H9 (cell line): ENCODE results near the gene OR2M2. TPM values are rescaled to one million over a fixed set of nuclear protein-coding genes. Genes with fewer than 3 reads are reported as not detected.

Experiments
- DNase-seq: peaks from one replicate; pipeline ENCODE4 v3.0.0-alpha.2; 2017
- H2AFZ ChIP-seq: one replicate; pipeline ENCODE4 v1.6.1; 2013; ENCODE audit warnings: mild to moderate bottlenecking, low read length, control low read depth, moderate library complexity
- H2AK5ac ChIP-seq: 2 replicates; pipeline ENCODE4 v1.6.1; 2013; ENCODE audit warnings: low read length, control low read depth, mixed read lengths; ENCODE audit not compliant: insufficient read length
- H2BK120ac ChIP-seq: one replicate; pipeline ENCODE4 v1.6.1; 2013; ENCODE audit warnings: low read depth, mild to moderate bottlenecking, low read length, control low read depth, inconsistent platforms; ENCODE audit not compliant: poor library complexity, severe bottlenecking
- H2BK12ac ChIP-seq: 2 replicates; pipeline ENCODE4 v1.6.1; 2013; ENCODE audit warnings: low read length, control low read depth, mixed read lengths, low read depth; ENCODE audit not compliant: insufficient read length
- H2BK15ac ChIP-seq: 2 replicates; pipeline ENCODE4 v1.6.1; 2013; ENCODE audit warnings: low read depth, low read length, control low read depth
- H2BK20ac ChIP-seq: one replicate; pipeline ENCODE4 v1.6.1; 2013; ENCODE audit warnings: low read depth, mild to moderate bottlenecking, low read length, control low read depth, inconsistent platforms; ENCODE audit not compliant: poor library complexity, severe bottlenecking
- H2BK5ac ChIP-seq: 2 replicates; pipeline ENCODE4 v1.6.1; 2013; ENCODE audit warnings: low read length, control low read depth, mixed read lengths; ENCODE audit not compliant: insufficient read length
- H3K14ac ChIP-seq: 2 replicates; pipeline ENCODE4 v1.6.1; 2013; ENCODE audit warnings: low read length, control low read depth; ENCODE audit not compliant: insufficient read depth
- H3K18ac ChIP-seq: 2 replicates; pipeline ENCODE4 v1.6.1; 2013; ENCODE audit warnings: low read depth, mild to moderate bottlenecking, mixed read lengths, low read length, control low read depth; ENCODE audit not compliant: insufficient read length
- H3K23ac ChIP-seq: 2 replicates; pipeline ENCODE4 v1.6.1; 2013; ENCODE audit warnings: low read length, control low read depth, mixed read lengths, low read depth; ENCODE audit not compliant: insufficient read length
- H3K23me2 ChIP-seq: 2 replicates; pipeline ENCODE4 v1.6.1; 2013; ENCODE audit warnings: low read depth, mild to moderate bottlenecking, mixed read lengths, low read length, control low read depth; ENCODE audit not compliant: insufficient read length, poor library complexity, severe bottlenecking
- H3K27ac ChIP-seq: 2 replicates; pipeline ENCODE4 v1.5.1; 2013; ENCODE audit warnings: low read length, control low read depth, mixed read lengths, low read depth; ENCODE audit not compliant: insufficient read length
- H3K27me3 ChIP-seq: 2 replicates; pipeline ENCODE4 v1.6.1; 2013; ENCODE audit warnings: low read length, control low read depth, inconsistent platforms; ENCODE audit not compliant: insufficient read depth
- H3K4ac ChIP-seq: 2 replicates; pipeline ENCODE4 v1.6.1; 2013; ENCODE audit warnings: low read depth, mild to moderate bottlenecking, control low read depth, inconsistent platforms, low read length, moderate library complexity
- H3K4me1 ChIP-seq: 2 replicates; pipeline ENCODE4 v1.6.1; 2013; ENCODE audit warnings: low read length, control low read depth, inconsistent platforms; ENCODE audit not compliant: insufficient read depth
- H3K4me2 ChIP-seq: 2 replicates; pipeline ENCODE4 v1.6.1; 2013; ENCODE audit warnings: low read length, control low read depth, mixed read lengths; ENCODE audit not compliant: insufficient read length, insufficient read depth
- H3K56ac ChIP-seq: 2 replicates; pipeline ENCODE4 v1.6.1; 2013; ENCODE audit warnings: low read depth, mild to moderate bottlenecking, mixed read lengths, low read length, control low read depth; ENCODE audit not compliant: insufficient read length
- H3K79me1 ChIP-seq: 2 replicates; pipeline ENCODE4 v1.6.1; 2013; ENCODE audit warnings: low read depth, mild to moderate bottlenecking, moderate library complexity, low read length, control low read depth, inconsistent platforms; ENCODE audit not compliant: insufficient read depth, poor library complexity, severe bottlenecking
- H3K79me2 ChIP-seq: 2 replicates; pipeline ENCODE4 v1.6.1; 2013; ENCODE audit warnings: low read length, control low read depth, inconsistent platforms; ENCODE audit not compliant: insufficient read depth
- H3K9ac ChIP-seq: 2 replicates; pipeline ENCODE4 v1.6.1; 2013; ENCODE audit warnings: low read length, control low read depth, mixed read lengths; ENCODE audit not compliant: insufficient read length; ENCODE audit errors: extremely low read depth
- H3K9me3 ChIP-seq: one replicate; pipeline ENCODE4 v1.6.1; 2013; ENCODE audit warnings: low read depth, low read length, inconsistent platforms; ENCODE audit not compliant: control insufficient read depth
- H3T11ph ChIP-seq: one replicate; pipeline ENCODE4 v1.6.1; 2013; ENCODE audit warnings: mild to moderate bottlenecking, low read length, control low read depth, inconsistent platforms
- H4K20me1 ChIP-seq: one replicate; pipeline ENCODE4 v1.6.1; 2013; ENCODE audit not compliant: control insufficient read depth, insufficient read length, insufficient read depth
- H4K5ac ChIP-seq: 2 replicates; pipeline ENCODE4 v1.6.1; 2013; ENCODE audit warnings: low read depth, mild to moderate bottlenecking, mixed read lengths, low read length, control low read depth; ENCODE audit not compliant: insufficient read length
- H4K8ac ChIP-seq: replicated peaks from 2 replicates; pipeline ENCODE4 v1.6.1; 2013; ENCODE audit warnings: low read length, control low read depth, mixed read lengths, low read depth; ENCODE audit not compliant: insufficient read length
- H4K91ac ChIP-seq: 2 replicates; pipeline ENCODE4 v1.6.1; 2013; ENCODE audit warnings: low read depth, mild to moderate bottlenecking, moderate library complexity, mixed read lengths, low read length, control low read depth; ENCODE audit not compliant: insufficient read length
- H3K27ac Mint-ChIP-seq, 3 experiments: 2 replicates in 2 of 3; 3 replicates in 1 of 3; pipeline ENCODE4 v1.8.0; 2020 to 2021; ENCODE audit warnings: mixed read lengths in 3 of 3, mild to moderate bottlenecking in 1 of 3, moderate library complexity in 1 of 3
- H3K27me3 Mint-ChIP-seq: 2 replicates; pipeline ENCODE4 v1.8.0; 2021; ENCODE audit warnings: low read depth, mild to moderate bottlenecking, moderate library complexity, mixed read lengths
- H3K36me3 Mint-ChIP-seq, 3 experiments: 2 replicates in 2 of 3; 3 replicates in 1 of 3; pipeline ENCODE4 v1.8.0; 2020 to 2021; ENCODE audit warnings: low read depth in 3 of 3, mixed read lengths in 3 of 3; ENCODE audit not compliant: insufficient read depth in 1 of 3
- H3K4me1 Mint-ChIP-seq, 2 experiments: 2 replicates each; pipeline ENCODE4 v1.8.0; 2020; ENCODE audit warnings: mixed read lengths in 2 of 2
- H3K4me3 Mint-ChIP-seq, 2 experiments: 2 replicates in 1 of 2; 3 replicates in 1 of 2; pipeline ENCODE4 v1.8.0; 2020 to 2021; ENCODE audit warnings: mild to moderate bottlenecking in 2 of 2, mixed read lengths in 2 of 2, moderate library complexity in 1 of 2
- H3K9me3 Mint-ChIP-seq, 2 experiments: 2 replicates in 1 of 2; 3 replicates in 1 of 2; pipeline ENCODE4 v1.8.0; 2020; ENCODE audit warnings: mild to moderate bottlenecking in 2 of 2, mixed read lengths in 2 of 2, moderate library complexity in 1 of 2
- CTCF ChIP-seq: fragments of 200-600 bp; sonication (generic); conservative IDR thresholded peaks from 3 replicates; pipeline ENCODE4 v1.8.0; 2021; ENCODE audit warnings: antibody characterized with exemption, mild to moderate bottlenecking
- WGBS: extraction: QIAGEN DNeasy Blood & Tissue Kit; methylation state at CpG from one replicate; pipeline ENCODE4 v1.1.7; 2013; ENCODE audit warnings: missing lambda C conversion rate, low lambda C conversion rate, mixed read lengths; ENCODE audit not compliant: insufficient read length; ENCODE audit errors: extremely low coverage; 5-methylcytosine and 5-hydroxymethylcytosine counted together
- total RNA-seq: library from RNA; stranded (reverse); gene quantifications from 2 replicates; pipeline ENCODE4 v1.2.1, GENCODE V29; 2021

OR2M2 gene
- total RNA-seq, 1 experiment from 2014 or later: not detected

GRCh38 chr1:248164031-248164430 is 10.6 kb upstream of the OR2M2 start:
- Histone ChIP-seq H2AFZ (no peak overlapping the region), H2BK5ac (no peak overlapping the region), H3K18ac (no peak overlapping the region), H3K14ac (no peak overlapping the region), H4K20me1 (no peaks in the 10 kb centered on the region), H3K27ac (no peak overlapping the region), H2BK120ac (no peak overlapping the region), H3K79me2 (no peaks in the 10 kb centered on the region), H4K91ac (no peak overlapping the region), H4K5ac (no peak overlapping the region), H3K27me3 (no peaks in the 10 kb centered on the region), H3K79me1 (no peaks in the 10 kb centered on the region), H2BK20ac (no peak overlapping the region), H2AK5ac (no peak overlapping the region), H3K56ac (no peak overlapping the region), H3T11ph (no peak overlapping the region), H3K23ac (no peak overlapping the region), H4K8ac (no peak overlapping the region), H3K4ac (no peak overlapping the region), H3K4me2 (no peak overlapping the region), H3K4me1 (no peaks in the 10 kb centered on the region), H3K9ac (no peak overlapping the region), H3K23me2 (no peaks in the 10 kb centered on the region), H2BK15ac (no peak overlapping the region), H2BK12ac (no peak overlapping the region), H3K9me3 (peaks cover 37% of the 10 kb centered on the region)
- Mint-ChIP-seq H3K27ac (no peak overlapping the region), H3K36me3 (peaks cover 0 to 16% (median 5%) of the 10 kb centered on the region in 3 experiments; a peak in 4 of 7 replicates), H3K4me1 (no peaks in the 10 kb centered on the region), H3K9me3 (peaks cover 48 to 54% of the 10 kb centered on the region in 2 experiments), H3K4me3 (no peak overlapping the region), H3K27me3 (no peaks in the 10 kb centered on the region)
- WGBS: no CpG with 5 or more reads among the region's 12 CpGs
- no peak for DNase-seq
- TF ChIP-seq CTCF: no peak
